IMR-90 (cell line): ENCODE results near the gene NFATC3. TPM values are rescaled to one million over a fixed set of nuclear protein-coding genes. Genes with fewer than 3 reads are reported as not detected.

ENCODE experiments used
- ATAC-seq: fragments of 200-7000 bp; cut with Tn5 transposase; 2 replicates; pipeline ENCODE4 v1.9.1; 2020; ENCODE audit warnings: low read depth, mild to moderate bottlenecking, moderate library complexity
- BruUV-seq: library from RNA; stranded (reverse); fragments of 400-500 nt; replicated peaks from 2 replicates; lab custom pipeline; 2021; lab: Mats Ljungman, UMichigan
- CTCF ChIA-PET: fragments of 300-600 bp; formaldehyde crosslinking; extraction: SDS; loops from one replicate; lab custom pipeline; 2021; ENCODE audit warnings: antibody characterized with exemption; lab: Yijun Ruan, JAX
- POLR2A ChIA-PET: fragments of 300-600 bp; sonication (Branson Sonifier 250); formaldehyde crosslinking; loops from one replicate; lab custom pipeline; 2022; ENCODE audit warnings: antibody characterized with exemption; ENCODE audit not compliant: unreplicated experiment; lab: Charles Lee
- DNase-seq: peaks from one replicate; pipeline ENCODE4 v3.0.0; 2013
- H2AFZ ChIP-seq: replicated peaks from 2 replicates; pipeline ENCODE3; 2013; ENCODE audit warnings: low read length, mild to moderate bottlenecking; ENCODE audit not compliant: poor library complexity
- H2AK5ac ChIP-seq: 2 replicates; pipeline ENCODE4 v1.6.1; 2013; ENCODE audit warnings: low read depth, low read length, inconsistent platforms
- H2AK9ac ChIP-seq: replicated peaks from 2 replicates; pipeline ENCODE3; 2013; ENCODE audit warnings: mild to moderate bottlenecking, low read depth, low read length, moderate library complexity; ENCODE audit not compliant: poor library complexity
- H2BK120ac ChIP-seq: 2 replicates; pipeline ENCODE4 v1.6.1; 2013; ENCODE audit warnings: low read depth, low read length, inconsistent platforms
- H2BK15ac ChIP-seq: 3 replicates; pipeline ENCODE4 v1.6.1; 2013; ENCODE audit warnings: low read depth, low read length, inconsistent platforms
- H2BK20ac ChIP-seq: 2 replicates; pipeline ENCODE4 v1.6.1; 2013; ENCODE audit warnings: low read depth, mild to moderate bottlenecking, inconsistent platforms, low read length, moderate library complexity
- H2BK5ac ChIP-seq: 2 replicates; pipeline ENCODE4 v1.6.1; 2013; ENCODE audit warnings: mild to moderate bottlenecking, low read depth, low read length, inconsistent platforms; ENCODE audit not compliant: poor library complexity, severe bottlenecking
- H3K14ac ChIP-seq: replicated peaks from 2 replicates; pipeline ENCODE4 v1.6.1; 2013; ENCODE audit warnings: low read depth, low read length, inconsistent platforms
- H3K18ac ChIP-seq: 2 replicates; pipeline ENCODE4 v1.6.1; 2013; ENCODE audit warnings: low read depth, low read length, control low read depth
- H3K23ac ChIP-seq: 2 replicates; pipeline ENCODE4 v1.6.1; 2013; ENCODE audit warnings: low read depth, low read length, inconsistent platforms
- H3K27ac ChIP-seq: 2 replicates; pipeline ENCODE4 v1.5.1; 2013; ENCODE audit warnings: mild to moderate bottlenecking, control low read depth, low read length; ENCODE audit not compliant: insufficient read depth
- H3K27me3 ChIP-seq: 2 replicates; pipeline ENCODE4 v1.6.1; 2013; ENCODE audit warnings: low read length; ENCODE audit not compliant: control insufficient read depth, insufficient read depth
- H3K36me3 ChIP-seq: 2 replicates; pipeline ENCODE4 v1.6.1; 2013; ENCODE audit warnings: low read length, mixed read lengths; ENCODE audit not compliant: control insufficient read depth, insufficient read depth
- H3K4ac ChIP-seq: 2 replicates; pipeline ENCODE4 v1.6.1; 2013; ENCODE audit warnings: low read depth, low read length, inconsistent platforms
- H3K4me1 ChIP-seq: 2 replicates; pipeline ENCODE4 v1.6.1; 2013; ENCODE audit warnings: low read length, mixed read lengths; ENCODE audit not compliant: control insufficient read depth, insufficient read depth
- H3K4me2 ChIP-seq: 2 replicates; pipeline ENCODE4 v1.6.1; 2013; ENCODE audit warnings: low read depth, mild to moderate bottlenecking, control low read depth, low read length, moderate library complexity
- H3K4me3 ChIP-seq: 2 replicates; pipeline ENCODE4 v1.5.1; 2013; ENCODE audit warnings: low read depth, mild to moderate bottlenecking, control low read depth, low read length, moderate library complexity; ENCODE audit not compliant: insufficient read depth
- H3K56ac ChIP-seq: 2 replicates; pipeline ENCODE4 v1.6.1; 2013; ENCODE audit warnings: low read length, inconsistent platforms; ENCODE audit not compliant: insufficient read depth; ENCODE audit errors: extremely low read depth
- H3K79me1 ChIP-seq, 2 experiments: 2 replicates each; pipeline ENCODE4 v1.6.1; 2013; ENCODE audit warnings: low read length in 2 of 2, inconsistent platforms in 1 of 2, low read depth in 1 of 2
- H3K9ac ChIP-seq: 2 replicates; pipeline ENCODE4 v1.6.1; 2013; ENCODE audit warnings: low read depth, low read length, control low read depth
- H3K9me1 ChIP-seq: 2 replicates; pipeline ENCODE4 v1.6.1; 2013; ENCODE audit warnings: low read length, inconsistent platforms; ENCODE audit not compliant: insufficient read depth
- H3K9me3 ChIP-seq: 2 replicates; pipeline ENCODE4 v1.6.1; 2013; ENCODE audit warnings: low read length; ENCODE audit not compliant: control insufficient read depth, insufficient read depth
- H4K20me1 ChIP-seq: 2 replicates; pipeline ENCODE4 v1.6.1; 2013; ENCODE audit warnings: low read length, inconsistent platforms; ENCODE audit not compliant: insufficient read depth
- H4K5ac ChIP-seq: 2 replicates; pipeline ENCODE4 v1.6.1; 2013; ENCODE audit warnings: mild to moderate bottlenecking, low read depth, low read length, control low read depth
- H4K8ac ChIP-seq, 2 experiments: 2 replicates each; pipeline ENCODE4 v1.6.1; 2013; ENCODE audit warnings: low read depth in 2 of 2, low read length in 2 of 2, control low read depth in 1 of 2, inconsistent platforms in 1 of 2
- H4K91ac ChIP-seq: 2 replicates; pipeline ENCODE4 v1.6.1; 2013; ENCODE audit warnings: low read depth, low read length, inconsistent platforms; ENCODE audit not compliant: insufficient read depth
- BHLHE40 ChIP-seq: fragments of 150-350 bp; IDR thresholded peaks from 2 replicates; pipeline ENCODE4 v1.6.1; 2016; ENCODE audit warnings: mild to moderate bottlenecking, low read depth, low read length
- CEBPB ChIP-seq: IDR thresholded peaks from 2 replicates; pipeline ENCODE4 v1.6.1; 2012; ENCODE audit warnings: low read depth, low read length, improper control_type of control experiment
- FOS ChIP-seq: fragments of 150-350 bp; IDR thresholded peaks from 2 replicates; pipeline ENCODE4 v1.6.1; 2016; ENCODE audit warnings: low read depth, low read length
- MAFK ChIP-seq: IDR thresholded peaks from 2 replicates; pipeline ENCODE4 v1.6.1; 2012; ENCODE audit warnings: low read depth, low read length, improper control_type of control experiment
- MAZ ChIP-seq: IDR thresholded peaks from 2 replicates; pipeline ENCODE4 v1.6.1; 2012; ENCODE audit warnings: low read depth, mild to moderate bottlenecking, low read length, improper control_type of control experiment, moderate library complexity, borderline replicate concordance
- POLR2A ChIP-seq: IDR thresholded peaks from 2 replicates; pipeline ENCODE4 v1.6.1; 2012; ENCODE audit warnings: mild to moderate bottlenecking, low read depth, low read length
- RAD21 ChIP-seq: IDR thresholded peaks from 2 replicates; pipeline ENCODE4 v1.6.1; 2012; ENCODE audit warnings: low read length, improper control_type of control experiment
- RFX5 ChIP-seq: IDR thresholded peaks from 2 replicates; pipeline ENCODE4 v1.8.0; 2012; ENCODE audit warnings: low read depth, mild to moderate bottlenecking, low read length, moderate library complexity
- WGBS, 2 experiments: methylation state at CpG; one replicate each; pipeline versions ENCODE4 v1.1.5 to v1.1.7; 2013; ENCODE audit warnings: missing lambda C conversion rate in 2 of 2; ENCODE audit not compliant: insufficient read length in 1 of 2; ENCODE audit errors: extremely low coverage in 2 of 2; 5-methylcytosine and 5-hydroxymethylcytosine counted together
- dilution Hi-C: fragments of 300-500 bp; cut with HindIII; formaldehyde crosslinking; loops from one replicate; pipeline ENCODE4 v1.14.3; 2018; ENCODE audit warnings: low sequenced_read_pairs; ENCODE audit not compliant: unreplicated experiment
- in situ Hi-C: fragments of 300-500 bp; cut with MboI; formaldehyde crosslinking; loops from 3 replicates; pipeline ENCODE4 v1.14.3; 2019; ENCODE audit warnings: low sequenced_read_pairs, inconsistent platforms, mixed read lengths
- intact Hi-C: fragments of 100-400 bp; cut with micrococcal nuclease; formaldehyde crosslinking; loops from 2 replicates; pipeline ENCODE4 v1.10.0; 2022
- polyA plus RNA-seq, 3 experiments: library from polyadenylated mRNA; depleted of rRNA; stranded (reverse); fragments of >200 nt; gene quantifications; 2 replicates each; pipeline ENCODE4 v1.2.3, GENCODE V29; 2012; ENCODE audit warnings: low replicate concordance in 1 of 3
- total RNA-seq: library from RNA; depleted of rRNA; stranded (reverse); fragments of >200 nt; gene quantifications from 2 replicates; pipeline ENCODE4 v1.2.3, GENCODE V29; 2012
- TF ChIP-seq, protein P1 (sequence below): conservative IDR thresholded peaks from 2 replicates; pipeline ENCODE4 v1.5.1; 2012; ENCODE audit warnings: mild to moderate bottlenecking, low read depth, low read length, improper control_type of control experiment
- TF ChIP-seq, protein P2 (sequence below): fragments of 150-350 bp; IDR thresholded peaks from 2 replicates; pipeline ENCODE4 v1.6.1; 2017; ENCODE audit warnings: mild to moderate bottlenecking, antibody characterized with exemption, low read length, low read depth

Gene NFATC3
- total and polyA plus RNA-seq, 2 of the 4 experiments (the other 2 are of a cell fraction), result 6.3 to 21.5 TPM

DNA sequence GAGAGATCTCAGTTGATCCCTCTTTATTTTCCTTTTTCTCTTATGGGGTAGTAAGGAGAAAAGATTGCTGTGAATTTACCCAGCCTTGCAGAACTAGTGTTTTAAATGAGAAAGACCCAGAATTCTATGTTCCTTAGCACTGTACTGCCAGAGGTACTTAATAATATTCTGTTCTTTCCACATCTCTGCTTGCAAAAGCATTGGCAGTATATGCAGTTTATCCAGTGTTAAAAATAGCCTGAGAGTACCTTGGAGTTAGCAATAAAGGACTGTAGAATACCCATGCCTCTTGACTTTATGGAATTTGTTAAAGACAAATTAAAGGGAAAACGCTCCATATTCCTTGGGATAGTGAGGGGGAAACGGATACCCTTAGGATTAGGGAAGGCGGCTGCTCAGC lies 191.1 kb downstream of the NFATC3 start:
- H3K4ac ChIP-seq, result no peak overlapping the region
- H2BK15ac ChIP-seq, result no peak overlapping the region
- no peaks in the 10 kb centered on the region for H3K27me3 ChIP-seq
- ATAC-seq (no peak), DNase-seq (no peak)
- no peak overlapping the region for H3K14ac ChIP-seq
- H4K5ac ChIP-seq, result no peak overlapping the region
- dilution Hi-C loops, result no loop called here
- no peak overlapping the region for H3K4me3 ChIP-seq
- no peak for TF ChIP-seq RFX5
- no peak for TF ChIP-seq RAD21
- TF ChIP-seq, protein P1, sequence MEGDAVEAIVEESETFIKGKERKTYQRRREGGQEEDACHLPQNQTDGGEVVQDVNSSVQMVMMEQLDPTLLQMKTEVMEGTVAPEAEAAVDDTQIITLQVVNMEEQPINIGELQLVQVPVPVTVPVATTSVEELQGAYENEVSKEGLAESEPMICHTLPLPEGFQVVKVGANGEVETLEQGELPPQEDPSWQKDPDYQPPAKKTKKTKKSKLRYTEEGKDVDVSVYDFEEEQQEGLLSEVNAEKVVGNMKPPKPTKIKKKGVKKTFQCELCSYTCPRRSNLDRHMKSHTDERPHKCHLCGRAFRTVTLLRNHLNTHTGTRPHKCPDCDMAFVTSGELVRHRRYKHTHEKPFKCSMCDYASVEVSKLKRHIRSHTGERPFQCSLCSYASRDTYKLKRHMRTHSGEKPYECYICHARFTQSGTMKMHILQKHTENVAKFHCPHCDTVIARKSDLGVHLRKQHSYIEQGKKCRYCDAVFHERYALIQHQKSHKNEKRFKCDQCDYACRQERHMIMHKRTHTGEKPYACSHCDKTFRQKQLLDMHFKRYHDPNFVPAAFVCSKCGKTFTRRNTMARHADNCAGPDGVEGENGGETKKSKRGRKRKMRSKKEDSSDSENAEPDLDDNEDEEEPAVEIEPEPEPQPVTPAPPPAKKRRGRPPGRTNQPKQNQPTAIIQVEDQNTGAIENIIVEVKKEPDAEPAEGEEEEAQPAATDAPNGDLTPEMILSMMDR, result no peak
- no peak for TF ChIP-seq BHLHE40
- TF ChIP-seq MAZ, result no peak
- TF ChIP-seq MAFK, result no peak
- no peak for TF ChIP-seq FOS
- no peak for TF ChIP-seq POLR2A
- TF ChIP-seq, protein P2, sequence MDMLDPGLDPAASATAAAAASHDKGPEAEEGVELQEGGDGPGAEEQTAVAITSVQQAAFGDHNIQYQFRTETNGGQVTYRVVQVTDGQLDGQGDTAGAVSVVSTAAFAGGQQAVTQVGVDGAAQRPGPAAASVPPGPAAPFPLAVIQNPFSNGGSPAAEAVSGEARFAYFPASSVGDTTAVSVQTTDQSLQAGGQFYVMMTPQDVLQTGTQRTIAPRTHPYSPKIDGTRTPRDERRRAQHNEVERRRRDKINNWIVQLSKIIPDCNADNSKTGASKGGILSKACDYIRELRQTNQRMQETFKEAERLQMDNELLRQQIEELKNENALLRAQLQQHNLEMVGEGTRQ, result no peak
- TF ChIP-seq CEBPB, result no peak
- no peak overlapping the region for H2BK20ac ChIP-seq
- no peak overlapping the region for H3K56ac ChIP-seq
- H3K4me1 ChIP-seq, result peaks cover 2% of the 10 kb centered on the region; the same call in 1 of the 2 replicates
- peaks cover 16 to 70% of the 10 kb centered on the region in 2 experiments; a peak in 3 of 4 replicates for H3K79me1 ChIP-seq
- BruUV-seq, result no TSS peak
- POLR2A ChIA-PET, result no interaction called here
- H3K9ac ChIP-seq, result no peak overlapping the region
- no peak overlapping the region for H4K91ac ChIP-seq
- H2AFZ ChIP-seq, result no peak overlapping the region
- no peak overlapping the region for H3K18ac ChIP-seq
- H3K27ac ChIP-seq, result no peak overlapping the region
- H2AK5ac ChIP-seq, result no peak overlapping the region
- H3K9me3 ChIP-seq, result no peaks in the 10 kb centered on the region
- H3K36me3 ChIP-seq, result peaks cover 31% of the 10 kb centered on the region
- H3K23ac ChIP-seq, result no peak overlapping the region
- no peak overlapping the region for H3K4me2 ChIP-seq
- H4K8ac ChIP-seq, result no peak overlapping the region
- intact Hi-C loops, result no loop called here
- in situ Hi-C loops, result no loop called here
- peaks cover 55% of the 10 kb centered on the region for H4K20me1 ChIP-seq
- CTCF ChIA-PET, result interaction anchor here (0.7 to 0.9 kb wide), 2 partner anchors 12 to 44 kb away, joined by 4 to 5 read pairs; partner anchors contain the start of gene SLC7A6
- no peak overlapping the region for H2AK9ac ChIP-seq
- no peak overlapping the region for H2BK120ac ChIP-seq
- no peak overlapping the region for H2BK5ac ChIP-seq
- no CpG with 5 or more reads among the region's 3 CpGs for WGBS, 2 experiments
- H3K9me1 ChIP-seq, result peaks cover 11% of the 10 kb centered on the region; the same call in 1 of the 2 replicates
